GM19328 (cell line): ENCODE measurements around the gene ANXA8.
"Not testable (repeated sequence)": the region's sequence is repeated elsewhere in the genome, so short reads cannot be mapped to it uniquely, and the experiment has no call there.

Experiments
- ATAC-seq: cut with Tn5 transposase; IDR thresholded peaks from one replicate; pipeline ENCODE4 v1.9.1; 2021; ENCODE audit warnings: mild to moderate bottlenecking, moderate library complexity; ENCODE audit not compliant: unreplicated experiment

ANXA8 gene

GRCh38 chr10:47465216-47465917 is 18.5 kb downstream of the ANXA8 start:
- not testable (repeated sequence) for ATAC-seq

GRCh38 chr10:47462577-47463358 is 21.1 kb downstream of the ANXA8 start:
- ATAC-seq, result not testable (repeated sequence)

- ATAC-seq, result not testable (repeated sequence)
Measured at GRCh38 chr10:47461261-47461687, 22.6 kb downstream of the ANXA8 start.

GRCh38 chr10:47458466-47459154 is 25.3 kb downstream of the ANXA8 start:
- ATAC-seq, result no peak

GRCh38 chr10:47457826-47458225 is 26.1 kb downstream of the ANXA8 start:
- no peak for ATAC-seq

GRCh38 chr10:47457528-47457820 is 26.4 kb downstream of the ANXA8 start:
- no peak for ATAC-seq

GRCh38 chr10:47456794-47457527 is 27.0 kb downstream of the ANXA8 start:
- no peak for ATAC-seq

GRCh38 chr10:47456079-47456785 is 27.7 kb downstream of the ANXA8 start:
- ATAC-seq, result no peak

GRCh38 chr10:47455350-47456078 is 28.4 kb downstream of the ANXA8 start:
- ATAC-seq, result not testable (repeated sequence)

- ATAC-seq, result no peak
Measured at GRCh38 chr10:47454780-47455058, 29.2 kb downstream of the ANXA8 start.

GRCh38 chr10:47454008-47454779 is 29.7 kb downstream of the ANXA8 start:
- ATAC-seq, result no peak

GRCh38 chr10:47453141-47454007 is 30.5 kb downstream of the ANXA8 start:
- ATAC-seq, result no peak

- ATAC-seq, result no peak
Measured at GRCh38 chr10:47452495-47453140, 31.3 kb downstream of the ANXA8 start.

GRCh38 chr10:47451998-47452494 is 31.9 kb downstream of the ANXA8 start:
- ATAC-seq, result no peak

- ATAC-seq, result no peak
Measured at GRCh38 chr10:47451273-47451997, 32.5 kb downstream of the ANXA8 start.

GRCh38 chr10:47450442-47450841 is 33.5 kb downstream of the ANXA8 start:
- no peak for ATAC-seq

- ATAC-seq, result no peak
Measured at GRCh38 chr10:47449979-47450378, 33.9 kb downstream of the ANXA8 start.
